Upper lobe of right lung (tissue), 1 donor: Measurements from ENCODE around the gene RFX6. TPM values are rescaled to one million over a fixed set of nuclear protein-coding genes. Genes with fewer than 3 reads are reported as not detected.

Experiments
- ATAC-seq: fragments of 200-7000 bp; cut with Tn5 transposase; one replicate; pipeline ENCODE4 v1.9.1; 2020; ENCODE audit warnings: mild to moderate bottlenecking, moderate library complexity
- DNase-seq: peaks from one replicate; pipeline ENCODE4 v3.0.0-alpha.2; 2020
- H3K27ac ChIP-seq: fragments of 200-600 bp; one replicate; pipeline ENCODE4 v1.8.0; 2022
- H3K27me3 ChIP-seq: fragments of 200-600 bp; one replicate; pipeline ENCODE4 v1.8.0; 2022; ENCODE audit warnings: mild to moderate bottlenecking
- H3K36me3 ChIP-seq: fragments of 200-600 bp; one replicate; pipeline ENCODE4 v1.8.0; 2022
- H3K4me1 ChIP-seq: fragments of 200-600 bp; one replicate; pipeline ENCODE4 v1.8.0; 2022
- H3K4me3 ChIP-seq: fragments of 200-600 bp; one replicate; pipeline ENCODE4 v1.8.0; 2022; ENCODE audit warnings: mild to moderate bottlenecking
- H3K9me3 ChIP-seq: fragments of 200-600 bp; one replicate; pipeline ENCODE4 v1.8.0; 2022
- CTCF ChIP-seq: fragments of 200-600 bp; IDR thresholded peaks from one replicate; pipeline ENCODE4 v1.8.0; 2022; ENCODE audit warnings: antibody characterized with exemption
- intact Hi-C: fragments of 100-400 bp; cut with DNase I; formaldehyde crosslinking; loops from one replicate; pipeline ENCODE4 v1.11.0; 2022
- total RNA-seq: library from RNA; stranded (reverse); fragmentation: NEBNext Ultra II Directional; extraction: Animal tissue kit (Norgen Biotek cat#: 25700); gene quantifications from one replicate; pipeline ENCODE4 v1.2.1, GENCODE V29; 2021
- donor health status: DM: no; HTN: yes; CAD: no; lungs with severe emphysema.

RFX6 gene
- total RNA-seq, 1 donor from 2014 or later: not detected

- intact Hi-C loops: no loop called here
- Histone ChIP-seq H3K27ac (no peak overlapping the region), H3K9me3 (no peaks in the 10 kb centered on the region), H3K36me3 (no peaks in the 10 kb centered on the region), H3K27me3 (no peaks in the 10 kb centered on the region), H3K4me3 (no peak overlapping the region), H3K4me1 (no peaks in the 10 kb centered on the region)
- no peak for TF ChIP-seq CTCF
- DNase-seq (no peak), ATAC-seq (no peak)
Measured at GRCh38 chr6:116948533-116949304, 71.7 kb downstream of the RFX6 start.

GRCh38 chr6:116949964-116950363 is 72.9 kb downstream of the RFX6 start:
- DNase-seq (no peak), ATAC-seq (no peak)
- no peak overlapping the region for H3K27ac ChIP-seq
- H3K4me3 ChIP-seq: no peak overlapping the region
- H3K4me1 ChIP-seq: no peaks in the 10 kb centered on the region
- intact Hi-C loops: no loop called here
- TF ChIP-seq CTCF: no peak
- H3K27me3 ChIP-seq: no peaks in the 10 kb centered on the region
- no peaks in the 10 kb centered on the region for H3K9me3 ChIP-seq
- H3K36me3 ChIP-seq: no peaks in the 10 kb centered on the region

GRCh38 chr6:116954335-116954734 is 77.3 kb downstream of the RFX6 start:
- H3K36me3 ChIP-seq: no peaks in the 10 kb centered on the region
- no peak overlapping the region for H3K4me3 ChIP-seq
- no peaks in the 10 kb centered on the region for H3K4me1 ChIP-seq
- intact Hi-C loops: no loop called here
- no peaks in the 10 kb centered on the region for H3K27me3 ChIP-seq
- ATAC-seq (no peak), DNase-seq (no peak)
- no peak overlapping the region for H3K27ac ChIP-seq
- H3K9me3 ChIP-seq: no peaks in the 10 kb centered on the region
- no peak for TF ChIP-seq CTCF

- Histone ChIP-seq H3K27ac (no peak overlapping the region), H3K36me3 (no peaks in the 10 kb centered on the region), H3K9me3 (no peaks in the 10 kb centered on the region), H3K4me3 (no peak overlapping the region), H3K4me1 (no peaks in the 10 kb centered on the region), H3K27me3 (no peaks in the 10 kb centered on the region)
- DNase-seq (no peak), ATAC-seq (peak; percentile 43)
- intact Hi-C loops: no loop called here
- no peak for TF ChIP-seq CTCF
Measured at GRCh38 chr6:116954938-116955337, 77.9 kb downstream of the RFX6 start.

- ATAC-seq (no peak), DNase-seq (no peak)
- H3K36me3 ChIP-seq: no peaks in the 10 kb centered on the region
- no peak overlapping the region for H3K4me3 ChIP-seq
- no peak for TF ChIP-seq CTCF
- no peaks in the 10 kb centered on the region for H3K9me3 ChIP-seq
- H3K4me1 ChIP-seq: no peaks in the 10 kb centered on the region
- no peaks in the 10 kb centered on the region for H3K27me3 ChIP-seq
- H3K27ac ChIP-seq: no peak overlapping the region
- intact Hi-C loops: no loop called here
Measured at GRCh38 chr6:116955773-116956172, 78.7 kb downstream of the RFX6 start.
